HG02852 (cell line): ENCODE results near the gene MAP2K7.
"Not testable (repeated sequence)": the region's sequence is repeated elsewhere in the genome, so short reads cannot be mapped to it uniquely, and the experiment has no call there.

Source experiments
- ATAC-seq: cut with Tn5 transposase; IDR thresholded peaks from one replicate; pipeline ENCODE4 v1.9.1; 2021; ENCODE audit warnings: mild to moderate bottlenecking, moderate library complexity; ENCODE audit not compliant: unreplicated experiment

The MAP2K7 gene

DNA sequence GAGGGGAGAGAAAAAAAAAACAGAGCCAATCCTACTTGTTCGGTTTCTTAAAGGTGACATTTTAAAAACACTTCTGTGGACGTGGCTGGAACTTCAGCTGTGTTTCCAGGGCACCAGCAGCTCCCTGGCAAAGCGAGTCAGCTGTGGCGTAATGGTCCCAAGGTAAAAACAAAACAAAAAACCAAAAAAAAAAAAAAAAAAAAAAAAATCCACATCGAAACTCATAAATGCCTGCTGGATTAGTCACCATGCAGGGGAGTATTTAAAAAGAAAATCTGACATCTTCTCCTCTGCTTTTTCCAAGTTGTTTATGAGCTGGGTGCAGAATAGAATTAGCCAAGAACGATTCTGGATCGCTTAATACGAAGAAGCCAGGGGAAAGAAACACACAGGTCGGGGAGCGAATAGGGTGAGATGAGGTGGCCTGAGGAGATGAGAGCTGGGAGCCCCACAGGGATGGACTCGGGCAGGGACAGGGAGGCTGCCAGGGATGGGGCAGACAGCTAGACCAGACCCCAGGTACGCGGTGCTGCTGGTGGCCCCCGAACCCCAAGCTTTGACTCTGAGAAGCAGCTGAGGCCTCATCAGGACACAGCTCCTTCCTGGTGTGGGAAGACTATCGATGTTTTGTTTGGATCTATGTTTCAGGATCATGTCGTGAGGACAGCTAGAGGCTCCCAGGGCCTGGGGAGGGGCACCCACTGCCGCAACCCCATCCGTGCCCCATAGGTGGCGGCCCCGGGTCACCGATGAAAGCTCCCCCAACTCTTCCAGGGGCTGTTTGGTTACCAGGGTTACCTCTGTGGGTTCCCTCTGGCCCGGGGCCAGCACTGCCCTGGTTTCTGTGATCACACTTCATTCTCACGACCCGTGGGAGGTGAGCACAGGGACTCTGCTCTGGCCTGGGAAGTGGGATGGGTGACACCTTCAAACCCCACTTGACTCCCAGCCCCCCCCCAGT lies 25.3 kb downstream of the MAP2K7 start:
- no peak for ATAC-seq

DNA sequence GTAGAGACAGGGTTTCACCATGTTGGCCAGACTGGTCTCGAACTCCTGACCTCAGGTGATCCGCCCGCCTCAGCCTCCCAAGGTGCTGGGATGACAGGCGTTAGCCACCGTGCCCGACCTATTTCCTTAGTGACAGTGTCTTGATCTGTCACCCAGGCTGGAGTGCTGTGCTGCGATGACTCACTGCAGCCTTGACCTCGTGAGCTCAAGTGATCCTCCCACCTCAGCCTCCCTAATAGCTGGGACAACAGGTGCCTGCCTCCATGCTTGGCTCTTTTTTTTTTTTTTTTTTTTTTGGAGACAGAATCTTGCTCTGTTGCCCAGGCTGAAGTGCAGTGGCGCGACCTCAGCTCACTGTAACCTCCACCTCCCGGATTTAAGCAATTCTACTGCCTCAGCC lies 26.4 kb downstream of the MAP2K7 start:
- not testable (repeated sequence) for ATAC-seq

DNA sequence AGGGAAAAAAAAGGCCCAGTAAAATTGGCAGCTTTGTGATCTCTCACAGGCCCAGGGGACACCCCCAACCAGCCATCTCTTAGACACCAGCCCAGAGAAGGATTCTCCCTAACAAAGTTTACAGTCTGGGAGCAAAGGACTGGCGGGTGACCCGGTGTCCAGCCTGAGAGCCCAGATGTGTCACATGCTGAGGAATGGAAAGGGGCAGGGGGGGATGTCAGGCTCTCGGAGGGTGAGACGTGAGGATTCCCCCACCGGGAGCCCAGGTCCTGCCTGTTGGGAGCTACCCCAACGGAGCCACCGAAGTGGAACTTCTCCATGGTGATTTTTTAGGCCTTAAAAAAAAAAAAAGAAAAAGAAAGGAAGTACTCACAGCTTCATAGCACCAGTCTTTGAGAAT lies 27.1 kb downstream of the MAP2K7 start:
- no peak for ATAC-seq

DNA sequence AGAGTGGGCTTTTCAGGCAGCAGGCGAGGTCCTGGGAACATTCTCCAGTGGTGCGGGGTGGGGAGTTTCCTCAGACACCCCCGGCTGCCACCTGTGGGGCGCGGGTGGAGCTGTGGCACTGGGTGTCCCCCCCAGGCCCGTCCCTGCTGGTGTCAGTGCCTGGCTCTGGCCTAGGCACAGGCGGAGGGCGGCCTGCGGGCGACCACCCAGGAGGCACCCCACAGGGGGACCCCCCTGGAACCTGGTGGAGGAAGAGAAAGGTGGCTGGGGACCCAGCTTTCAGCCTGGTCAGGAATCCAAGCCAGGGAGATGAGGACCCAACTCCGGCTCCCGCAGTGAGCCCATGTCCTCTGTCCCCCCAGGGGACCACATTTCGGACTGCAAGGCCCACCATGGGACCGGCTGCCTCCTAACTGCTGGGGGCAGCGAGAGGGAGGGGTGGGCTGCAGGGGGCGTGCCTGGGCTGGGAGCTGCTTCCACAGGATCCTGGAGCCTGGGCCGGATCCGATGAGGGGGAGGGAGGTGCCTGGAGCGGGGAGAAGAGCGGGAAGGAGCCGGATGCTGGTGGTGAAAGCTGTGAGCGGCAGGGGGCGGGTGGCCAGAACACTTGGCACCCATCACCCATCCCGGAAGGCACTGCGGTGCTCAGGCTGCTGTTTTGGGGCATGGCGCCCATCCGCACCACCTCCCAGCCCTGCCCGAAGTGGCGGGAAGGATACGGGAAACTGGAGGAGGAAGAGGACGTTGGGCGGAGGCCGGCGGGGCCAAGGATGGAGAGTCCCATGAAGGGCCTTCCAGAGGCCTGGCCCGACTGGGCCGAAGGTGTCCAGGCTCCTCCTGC lies 27.8 kb downstream of the MAP2K7 start:
- no peak for ATAC-seq

DNA sequence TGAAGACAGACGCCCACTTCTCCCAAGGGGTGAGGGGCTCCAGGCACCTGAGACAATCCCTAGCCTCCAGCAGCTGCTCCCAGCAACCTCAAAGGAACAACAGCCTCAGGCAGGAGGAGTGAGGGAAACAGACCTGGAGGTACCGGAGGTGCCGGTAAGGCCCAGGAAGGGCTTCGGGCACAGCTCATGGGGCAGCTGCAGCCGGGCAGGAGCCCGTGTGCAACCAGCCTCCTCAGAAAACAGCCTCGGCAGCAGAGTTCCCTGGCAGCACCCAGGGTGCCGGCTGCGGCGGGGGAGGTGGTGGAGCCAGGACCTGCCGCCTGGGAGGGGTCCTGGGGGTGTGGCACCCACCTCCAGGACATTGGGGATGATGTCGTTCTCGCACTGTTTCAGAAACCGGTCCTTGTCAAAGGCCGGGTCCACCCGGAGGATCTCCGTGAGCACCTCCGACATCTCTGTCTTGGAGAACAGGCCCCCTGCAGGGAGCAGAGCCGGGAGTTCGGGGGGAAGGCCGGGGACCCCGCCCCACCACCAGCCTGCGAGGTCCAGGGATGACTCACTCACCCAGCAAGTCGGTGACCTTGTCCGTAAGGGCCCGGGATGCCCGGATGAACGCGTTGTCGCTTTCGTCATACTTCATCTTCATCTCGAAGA lies 28.7 kb downstream of the MAP2K7 start:
- no peak for ATAC-seq

DNA sequence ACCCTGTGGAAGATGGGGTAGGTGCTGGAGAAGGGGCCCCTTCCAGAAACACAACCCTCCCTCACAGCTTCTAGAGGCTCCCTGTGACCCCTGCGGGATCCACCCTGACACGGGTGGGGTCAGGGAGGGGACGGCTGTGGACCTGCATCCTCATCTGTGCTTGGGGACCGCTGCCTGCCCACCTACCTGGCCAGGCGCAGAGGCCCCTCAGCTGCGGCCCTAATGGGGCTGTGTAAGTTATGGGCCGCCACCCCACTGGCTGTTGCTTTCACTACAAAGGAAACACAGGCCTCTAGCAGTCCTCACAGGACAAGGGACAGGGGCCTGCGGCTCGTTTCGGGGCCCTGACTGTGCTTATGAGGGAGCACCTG lies 29.2 kb downstream of the MAP2K7 start:
- no peak for ATAC-seq

DNA sequence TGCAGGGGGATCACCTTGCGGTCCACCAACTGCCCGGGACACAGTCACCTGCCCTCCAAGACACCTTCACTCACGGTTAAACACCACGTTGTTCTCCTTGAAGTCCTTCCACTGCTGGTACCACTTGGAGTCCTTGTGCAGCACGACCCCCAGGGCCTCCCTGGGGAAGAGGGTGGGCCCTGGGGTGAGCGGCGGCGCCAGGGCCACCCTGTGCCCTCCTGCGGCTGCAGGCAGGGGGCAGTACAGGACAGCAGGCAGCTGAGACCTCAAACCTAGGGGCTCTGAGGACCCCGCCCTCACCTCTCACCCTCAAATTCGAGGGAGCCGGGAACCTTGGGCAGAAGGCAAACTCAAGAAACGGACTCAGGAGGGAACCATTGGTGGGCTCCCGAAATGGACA lies 29.7 kb downstream of the MAP2K7 start:
- ATAC-seq: no peak

DNA sequence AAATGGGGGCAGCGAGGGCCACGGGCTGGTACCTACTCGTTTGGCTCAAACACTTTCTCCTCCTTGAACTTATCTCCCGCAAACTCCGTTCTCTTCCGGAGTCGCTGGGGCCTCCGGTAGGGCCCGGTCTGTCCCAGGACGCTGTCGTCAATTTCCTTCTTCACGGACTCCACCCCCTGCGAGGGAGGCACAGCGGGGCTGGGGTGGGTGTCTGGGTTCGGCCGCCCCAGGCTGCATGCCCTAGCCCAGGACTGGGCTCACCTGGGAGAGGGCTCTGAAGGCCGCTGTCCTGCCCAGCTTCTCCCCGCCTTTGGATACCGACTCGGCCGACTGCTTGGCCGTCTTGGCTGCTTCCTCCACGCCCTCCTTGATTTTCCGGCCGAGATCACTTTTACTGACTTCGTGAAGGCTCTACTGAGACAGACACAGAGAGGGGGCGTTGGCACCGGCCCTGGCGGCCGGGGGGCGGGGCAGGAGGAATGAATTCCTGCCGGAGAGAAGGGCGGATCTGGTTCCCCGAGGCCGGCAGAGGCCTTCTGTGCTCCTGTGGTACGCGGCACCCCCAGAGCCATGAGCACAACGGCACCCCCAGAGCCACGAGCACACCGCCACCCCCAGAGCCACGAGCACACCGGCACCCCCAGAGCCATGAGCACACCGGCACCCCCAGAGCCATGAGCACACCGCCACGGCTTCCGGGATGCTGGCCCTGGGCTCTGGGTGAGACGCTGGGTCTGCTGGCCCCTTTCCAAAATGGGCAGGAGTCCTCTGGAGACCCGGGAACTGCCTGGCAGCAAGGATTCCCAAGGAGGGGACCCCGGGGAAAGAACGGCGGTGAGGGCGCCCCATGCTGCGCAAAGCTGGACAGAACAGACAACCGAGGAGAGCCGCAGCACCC lies 30.4 kb downstream of the MAP2K7 start:
- ATAC-seq: no peak

DNA sequence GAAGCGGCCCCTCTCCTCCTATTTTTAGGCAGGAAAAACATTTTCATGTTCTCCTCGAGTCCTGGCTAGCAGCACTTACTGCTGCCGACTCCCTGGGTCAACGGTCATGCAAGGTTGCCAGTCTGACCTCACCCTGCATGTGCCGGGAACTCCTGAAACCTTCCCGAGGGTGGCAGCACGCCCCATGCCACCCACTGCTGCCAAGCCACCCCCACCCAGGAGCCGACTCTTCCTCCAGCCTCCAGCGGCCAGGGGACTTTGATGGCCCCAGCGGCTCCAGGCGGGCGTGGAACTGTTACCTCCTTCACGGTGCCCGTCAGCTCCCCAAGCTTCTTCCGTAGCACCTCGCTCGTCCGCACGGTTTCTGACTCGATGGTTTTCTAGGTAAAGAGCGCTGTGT lies 31.1 kb downstream of the MAP2K7 start:
- no peak for ATAC-seq

DNA sequence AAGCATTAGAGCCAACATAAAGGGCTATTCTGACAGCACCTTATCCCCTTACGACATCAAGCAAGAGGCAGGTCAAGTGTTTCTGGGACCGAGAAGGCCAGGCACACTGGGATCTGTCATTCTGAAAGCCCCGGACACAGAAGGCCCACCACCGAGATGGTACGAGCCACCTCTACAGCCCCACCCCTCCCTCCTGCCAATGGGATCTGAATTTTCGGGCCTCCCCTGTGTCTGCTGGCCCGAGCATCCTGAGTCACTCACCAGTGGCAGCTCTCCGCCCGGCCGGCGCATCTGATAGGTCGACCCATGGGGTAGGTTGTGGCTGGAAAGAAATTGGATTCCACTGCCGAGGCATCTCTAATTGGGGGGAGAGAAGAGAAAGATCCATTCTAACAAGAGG lies 37.2 kb downstream of the MAP2K7 start:
- no peak for ATAC-seq

DNA sequence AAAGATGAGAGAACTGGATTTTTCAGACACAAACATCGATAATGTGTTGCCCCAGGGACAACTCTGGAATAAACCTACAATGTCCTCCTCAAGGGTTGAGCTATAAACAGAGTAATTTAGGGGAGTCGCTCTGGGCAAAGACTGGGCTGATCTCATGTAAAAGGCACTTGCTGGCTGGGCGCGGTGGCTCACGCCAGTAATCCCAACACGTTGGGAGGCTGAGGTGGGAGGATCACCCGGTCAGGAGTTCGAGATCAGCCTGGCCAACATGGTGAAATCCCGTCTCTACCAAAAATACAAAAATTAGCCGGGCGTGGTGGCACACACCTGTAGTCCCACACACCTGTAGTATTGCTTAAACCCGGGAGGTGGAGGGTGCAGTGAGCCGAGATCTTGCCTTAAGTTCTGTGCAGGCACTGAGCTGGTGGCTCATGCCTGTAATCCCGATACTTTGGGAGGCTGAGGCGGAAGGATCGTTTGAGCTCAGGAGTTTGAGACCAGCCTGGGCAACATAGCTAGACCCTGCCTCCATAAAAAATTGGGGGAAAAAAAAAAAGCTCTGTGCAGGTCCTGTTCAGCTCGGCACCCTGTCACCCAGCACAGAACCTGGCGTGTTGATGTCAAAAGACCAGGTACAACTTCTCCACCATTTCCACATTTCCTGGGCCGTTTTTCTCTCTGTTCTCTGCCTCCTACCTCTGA lies 38.4 kb downstream of the MAP2K7 start:
- ATAC-seq: no peak

DNA sequence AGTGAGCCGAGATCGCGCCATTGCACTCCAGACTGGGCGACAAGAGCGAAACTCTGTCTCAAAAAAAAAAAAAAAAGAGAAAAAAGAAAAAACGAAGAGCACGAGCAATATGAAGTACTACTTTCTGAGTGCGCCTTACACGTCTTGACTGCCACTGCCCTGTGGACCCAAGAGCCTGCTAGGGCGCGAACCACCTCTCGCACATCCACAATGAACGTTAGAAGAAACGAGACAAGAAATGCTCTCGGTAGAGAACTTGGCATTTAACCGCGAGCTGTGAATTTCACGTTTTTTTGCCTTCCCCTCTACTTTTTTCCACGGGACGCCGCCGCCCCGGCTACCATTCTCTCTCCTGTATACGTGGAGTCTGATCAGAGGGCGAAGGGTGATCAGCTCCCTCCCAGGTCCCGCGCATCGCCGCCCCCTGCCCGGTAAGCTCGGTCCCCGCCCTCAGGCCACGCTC lies 39.3 kb downstream of the MAP2K7 start:
- peak; percentile 9 for ATAC-seq

DNA sequence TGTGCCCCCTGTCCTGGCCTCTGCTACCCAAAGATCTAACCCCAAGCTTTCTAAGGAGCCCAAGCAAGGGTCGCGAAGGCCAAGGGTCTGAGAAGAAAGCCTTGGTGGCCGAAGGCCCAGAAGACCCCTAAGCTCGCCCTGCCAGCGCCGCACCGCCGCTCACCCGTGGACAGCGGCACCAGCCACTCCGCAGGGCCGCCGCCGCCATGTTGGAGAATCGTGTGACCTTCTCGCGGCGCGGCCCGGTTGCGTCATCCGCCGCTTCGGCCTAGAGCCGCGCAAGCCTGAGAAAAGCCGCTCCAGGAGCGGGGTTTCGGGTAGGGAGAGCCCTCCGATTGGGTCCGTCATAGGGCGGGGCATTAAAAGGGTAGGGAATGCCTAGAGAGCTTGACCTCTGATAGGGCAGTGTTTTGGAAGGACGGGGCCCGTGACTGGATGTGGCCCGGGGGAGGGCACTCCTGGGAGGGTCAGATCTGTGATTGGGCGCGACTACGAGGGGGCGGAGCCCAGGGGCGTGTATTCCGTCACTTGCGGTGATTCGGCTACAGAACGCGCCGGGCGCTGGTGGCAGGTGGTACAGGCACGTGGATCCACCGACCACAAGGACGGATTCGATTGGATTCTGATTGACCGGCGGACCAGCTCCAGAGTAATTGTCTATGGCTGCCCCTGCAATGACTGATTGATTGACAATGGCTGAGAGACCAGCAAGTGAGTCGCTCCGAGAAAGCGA lies 39.9 kb downstream of the MAP2K7 start, which contains the start of gene TIMM44:
Gene TIMM44, minus strand, starts transcription at position 223 of the 733 bp plus-strand sequence. Its CDS starts 15 bp downstream, at position 208.
- peak; percentile 94 for ATAC-seq

DNA sequence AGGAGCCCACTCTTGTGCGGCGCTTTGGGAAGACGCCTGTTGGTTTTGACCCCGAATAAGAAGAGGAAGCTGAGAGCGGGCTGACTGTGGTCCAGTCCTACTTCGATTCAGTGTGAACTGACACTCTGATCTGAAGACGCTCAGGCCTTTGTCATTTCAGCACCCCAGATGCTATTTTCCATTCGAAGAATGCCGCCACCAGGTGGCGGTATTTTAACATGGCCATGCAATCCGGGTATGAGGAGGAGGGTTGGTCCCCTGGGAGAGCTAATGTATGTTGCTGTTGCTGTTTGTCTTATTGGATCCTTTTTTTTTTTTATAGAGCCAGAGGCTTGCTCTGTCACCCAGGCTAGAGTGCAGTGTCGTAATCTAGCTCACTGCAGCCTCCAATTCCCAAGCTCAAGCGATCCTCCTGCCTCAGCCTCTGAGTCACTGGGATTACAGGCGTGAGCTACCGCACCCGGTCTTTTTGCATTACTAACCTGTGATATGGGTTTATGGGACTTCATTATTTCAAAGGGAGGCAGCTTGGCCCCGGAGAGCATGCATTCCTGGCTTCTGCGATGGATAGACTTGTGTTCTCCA lies 40.6 kb downstream of the MAP2K7 start:
- ATAC-seq: peak; percentile 27

DNA sequence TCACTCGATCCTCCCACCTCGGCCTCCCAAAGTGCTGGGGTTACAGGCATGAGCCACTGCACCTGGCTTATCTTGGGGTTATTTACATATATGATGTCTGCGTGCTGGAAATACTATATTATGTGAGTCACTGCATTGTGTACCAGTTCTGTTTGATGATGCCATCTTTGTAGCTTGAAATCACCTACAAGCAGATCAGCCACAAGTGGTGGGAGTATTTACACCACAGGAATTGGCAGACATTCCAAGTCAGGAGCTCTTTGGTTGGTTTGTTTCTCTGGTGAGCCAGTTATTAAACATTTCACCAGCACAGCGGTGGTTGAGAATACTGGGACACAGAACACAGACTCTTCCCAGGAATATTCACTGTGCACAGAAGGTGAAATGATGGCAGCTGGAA lies 44.3 kb downstream of the MAP2K7 start:
- ATAC-seq: no peak

DNA sequence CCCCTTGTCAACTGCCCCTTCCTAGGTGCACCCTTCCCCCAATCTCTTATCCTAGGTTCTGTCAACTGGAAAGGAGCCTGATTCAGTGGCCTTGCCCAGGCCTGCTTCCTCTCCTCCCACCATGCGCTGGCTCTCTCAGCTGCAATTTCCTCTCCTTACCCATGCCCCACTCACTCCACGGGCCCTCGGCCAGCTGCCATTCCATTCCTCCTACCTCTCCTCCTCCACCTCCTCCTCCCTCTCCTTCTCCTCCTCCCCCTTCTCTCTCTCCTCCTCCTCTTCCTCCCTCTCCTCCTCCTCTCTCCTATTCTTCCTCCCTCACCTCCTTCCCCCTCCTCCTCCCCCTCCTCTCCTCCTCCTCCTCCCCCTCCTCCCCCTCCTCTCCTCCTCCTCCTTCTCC lies 49.4 kb downstream of the MAP2K7 start:
- ATAC-seq: no peak

DNA sequence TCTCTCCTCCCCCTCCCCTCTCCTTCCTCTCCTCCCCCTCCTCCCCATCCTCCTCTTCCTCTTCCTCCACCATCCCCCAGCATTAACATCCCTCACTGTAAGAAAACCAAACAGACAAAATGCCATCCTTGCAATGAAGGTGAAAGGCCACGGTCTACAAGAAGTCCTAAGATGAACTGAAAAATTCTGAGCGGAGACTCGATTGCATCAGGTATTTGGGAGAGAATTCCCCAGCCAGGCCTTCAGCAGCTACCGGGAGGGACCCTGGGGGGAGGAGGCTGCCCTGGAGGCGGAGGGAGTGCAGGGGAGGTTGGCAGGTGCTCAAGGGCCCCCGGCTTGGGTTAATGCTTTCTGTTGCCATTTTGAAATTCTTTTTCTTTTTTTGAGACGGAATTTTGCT lies 49.9 kb downstream of the MAP2K7 start:
- ATAC-seq: no peak

DNA sequence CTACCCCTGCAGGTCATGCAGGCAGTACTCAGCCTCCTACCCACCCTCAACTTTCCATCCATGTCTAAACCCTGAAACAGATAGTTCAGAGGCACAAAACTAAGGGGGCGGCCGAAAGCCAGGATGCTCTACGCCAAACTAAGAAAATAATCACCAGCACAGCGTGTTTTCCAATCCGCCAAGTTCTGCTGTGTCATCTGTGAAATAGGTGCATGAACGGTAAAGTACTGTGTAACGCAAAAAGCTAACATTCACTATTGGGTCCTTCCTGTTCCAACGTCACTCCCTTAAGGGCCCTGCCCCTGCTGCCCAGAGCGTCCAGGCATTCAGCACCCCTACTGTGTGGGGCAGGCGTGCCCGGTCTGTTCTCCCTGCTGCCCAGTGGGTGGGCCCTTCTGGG lies 52.0 kb downstream of the MAP2K7 start:
- ATAC-seq: no peak

DNA sequence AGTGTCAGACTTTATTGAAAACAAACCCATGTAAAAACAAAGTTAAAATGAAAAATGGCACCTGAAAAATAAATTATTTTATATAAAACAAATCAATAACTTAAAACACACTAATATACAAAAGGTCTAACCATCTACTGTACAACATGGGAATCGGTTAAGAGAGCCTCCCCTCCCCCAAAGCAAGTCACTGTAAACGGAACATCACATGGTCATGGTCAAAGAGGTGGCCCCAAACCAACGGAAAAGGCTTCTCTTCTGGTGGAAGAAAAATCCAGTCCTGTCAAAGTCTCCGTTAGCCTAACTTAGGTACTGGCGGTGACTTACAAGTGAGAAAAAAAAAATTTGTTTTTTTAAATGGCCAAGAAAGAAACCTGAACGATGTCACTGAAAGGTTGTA lies 55.5 kb downstream of the MAP2K7 start:
- no peak for ATAC-seq
